HepG2 (cell line): ENCODE measurements around the gene MAMSTR. TPM values are rescaled to one million over a fixed set of nuclear protein-coding genes. Genes with fewer than 3 reads are reported as not detected.
"Not testable (repeated sequence)": the region's sequence is repeated elsewhere in the genome, so short reads cannot be mapped to it uniquely, and the experiment has no call there.

Experiments
- ATAC-seq: fragments of 200-7000 bp; cut with Tn5 transposase; 3 replicates; pipeline ENCODE4 v1.9.1; 2020; ENCODE audit warnings: mild to moderate bottlenecking, moderate library complexity
- BruUV-seq: library from RNA; stranded (reverse); fragments of 400-500 nt; replicated peaks from 2 replicates; lab custom pipeline; 2021; lab: Mats Ljungman, UMichigan
- CTCF ChIA-PET: fragments of 300-600 bp; formaldehyde crosslinking; extraction: SDS; loops from one replicate; lab custom pipeline; 2021; ENCODE audit warnings: low total read pairs, inconsistent platforms, low intra/inter-chr PET ratio; lab: Yijun Ruan, JAX
- POLR2A ChIA-PET: fragments of 350-600 bp; sonication (Branson Sonifier 250); formaldehyde crosslinking; loops from one replicate; lab custom pipeline; 2020; ENCODE audit warnings: antibody characterized with exemption, inconsistent platforms; lab: Yijun Ruan, JAX
- DNase-seq: peaks from one replicate; pipeline ENCODE4 v3.0.0-alpha.2; 2015; ENCODE audit warnings: low spot score
- FAIRE-seq: peaks from 3 replicates; lab custom pipeline; 2011; peaks lifted over from hg19 to GRCh38; lab: Jason Lieb, UNC
- H2AFZ ChIP-seq: one replicate; pipeline ENCODE4 v1.6.1; 2011; ENCODE audit warnings: low read length, inconsistent platforms
- H3K27ac ChIP-seq: fragments of 300-600 bp; 3 replicates; pipeline ENCODE4 v1.8.0; 2011; ENCODE audit warnings: mixed run types, mild to moderate bottlenecking, mixed read lengths, low read length, inconsistent platforms; ENCODE audit not compliant: insufficient read depth; ENCODE audit errors: extremely low read length
- H3K27me3 ChIP-seq, 2 experiments: fragments of 200-600 bp in 1 of 2; 2 replicates in 1 of 2; 3 replicates in 1 of 2; pipeline versions ENCODE4 v1.6.0 to v1.8.0; 2011; ENCODE audit warnings: low read length in 2 of 2, mild to moderate bottlenecking in 2 of 2, moderate library complexity in 2 of 2, inconsistent platforms in 1 of 2; ENCODE audit not compliant: insufficient read depth in 2 of 2, control insufficient read depth in 1 of 2
- H3K36me3 ChIP-seq, 2 experiments: fragments of 200-600 bp in 1 of 2; replicated peaks in 1 of 2; 2 replicates in 1 of 2; 3 replicates in 1 of 2; pipeline versions ENCODE4 v1.5.1 to v1.8.0; 2011; ENCODE audit warnings: low read length in 2 of 2, inconsistent platforms in 1 of 2; ENCODE audit not compliant: insufficient read depth in 2 of 2, control insufficient read depth in 1 of 2
- H3K4me1 ChIP-seq: 2 replicates; pipeline ENCODE4 v1.5.1; 2012; ENCODE audit warnings: low read length, inconsistent platforms; ENCODE audit not compliant: insufficient read depth
- H3K4me2 ChIP-seq: 2 replicates; pipeline ENCODE4 v1.6.0; 2011; ENCODE audit warnings: low read depth, low read length, inconsistent platforms
- H3K4me3 ChIP-seq, 3 experiments: fragments of 200-600 bp in 1 of 3; sonication (generic), shearing (Covaris generic) in 1 of 3; replicated peaks in 1 of 3; 2 replicates each; pipeline ENCODE4 v1.5.1; 2011 to 2016; ENCODE audit warnings: low read length in 3 of 3, inconsistent platforms in 2 of 3, low read depth in 2 of 3, mild to moderate bottlenecking in 2 of 3, control low read depth in 1 of 3, mixed read lengths in 1 of 3; ENCODE audit not compliant: insufficient read depth in 1 of 3
- H3K79me2 ChIP-seq: one replicate; pipeline ENCODE4 v1.6.1; 2011; ENCODE audit warnings: low read length, inconsistent platforms; ENCODE audit not compliant: insufficient read depth
- H3K9ac ChIP-seq: 2 replicates; pipeline ENCODE4 v1.6.0; 2011; ENCODE audit warnings: mild to moderate bottlenecking, low read depth, low read length, inconsistent platforms; ENCODE audit not compliant: insufficient read depth
- H3K9me3 ChIP-seq: 2 replicates; pipeline ENCODE4 v1.5.1; 2012; ENCODE audit warnings: mild to moderate bottlenecking, low read length
- H4K20me1 ChIP-seq: 2 replicates; pipeline ENCODE4 v1.6.0; 2011; ENCODE audit warnings: inconsistent platforms, mild to moderate bottlenecking, low read length, moderate library complexity; ENCODE audit not compliant: insufficient read depth
- WGBS: methylation state at CpG from one replicate; pipeline ENCODE4 v1.1.6; 2017; ENCODE audit warnings: low lambda C conversion rate; 5-methylcytosine and 5-hydroxymethylcytosine counted together
- in situ Hi-C: cut with HindIII; loops from 2 replicates; pipeline ENCODE4 v1.10.0; 2017; ENCODE audit warnings: low pct_unique_long_range_greater_than_20kb; ENCODE audit not compliant: extremely low pct_ligation_motif_present
- intact Hi-C: fragments of 100-400 bp; cut with micrococcal nuclease; formaldehyde crosslinking; loops from one replicate; pipeline ENCODE4 v1.10.0; 2022; ENCODE audit not compliant: unreplicated experiment
- polyA plus RNA-seq, 8 experiments: library from polyadenylated mRNA; depleted of rRNA in 3 of 8; stranded (reverse) in 7 of 8; unstranded in 1 of 8; fragments of >200 nt; fragmentation: Illumina TruSeq in 4 of 8; extraction: Trizol in 4 of 8; gene quantifications; 2 replicates each; pipeline versions ENCODE4 v1.2.1 to v1.2.3, GENCODE V29; 2011 to 2016; ENCODE audit warnings: low read depth in 4 of 8, missing spikeins in 1 of 8, mixed read lengths in 1 of 8; ENCODE audit not compliant: insufficient read depth in 1 of 8
- total RNA-seq, 5 experiments: library from RNA; depleted of rRNA; stranded (reverse); fragments of >200 nt; fragmentation: Illumina TruSeq; extraction: Trizol; gene quantifications; 2 replicates each; pipeline ENCODE4 v1.2.3, GENCODE V29; 2016; ENCODE audit warnings: low read depth in 1 of 5

The MAMSTR gene
- total and polyA plus RNA-seq, 2 of the 13 experiments (the other 11 are each of a cell fraction or from before 2014, with no cell fraction given) = 2.2 to 2.4 TPM

DNA sequence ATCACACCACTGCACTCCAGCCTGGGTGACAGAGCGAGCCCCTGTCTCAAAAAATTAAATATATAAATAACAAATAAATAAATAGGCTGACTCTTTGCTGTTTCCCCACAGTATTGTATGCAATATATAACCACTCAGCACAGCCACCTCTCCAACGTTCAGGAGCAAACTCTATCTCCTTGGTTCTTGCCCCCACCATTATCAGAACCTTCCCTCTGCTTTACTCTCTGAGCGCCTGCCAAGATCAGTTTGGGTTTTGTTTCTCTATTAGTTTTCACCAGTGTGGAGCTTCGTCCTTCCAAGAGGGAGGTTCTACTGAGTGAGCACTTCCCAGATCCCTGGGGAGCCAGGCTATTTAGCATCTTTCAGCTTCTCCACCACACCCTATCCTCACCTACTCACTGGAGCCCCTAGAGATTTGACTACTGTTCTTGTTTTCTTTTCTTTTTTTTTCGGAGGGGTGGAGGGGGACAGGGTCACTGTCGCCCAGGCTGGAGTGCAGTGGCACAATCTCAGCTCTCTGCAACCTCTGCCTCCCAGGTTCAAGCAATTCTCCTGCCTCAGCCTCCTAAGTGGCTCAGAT, 48.7 kb upstream of the MAMSTR start:
- CTCF ChIA-PET, H2AFZ ChIP-seq, H3K9ac ChIP-seq, H3K27ac ChIP-seq, DNase-seq, H3K9me3 ChIP-seq, intact Hi-C loops, BruUV-seq, FAIRE-seq, H3K4me2 ChIP-seq, H3K79me2 ChIP-seq, H3K36me3 ChIP-seq, H3K27me3 ChIP-seq, H4K20me1 ChIP-seq, H3K4me3 ChIP-seq, ATAC-seq, in situ Hi-C loops: not testable (repeated sequence)
- 53% methylated on average over 6 of the region's 6 CpGs for WGBS
- POLR2A ChIA-PET = interaction anchor here (1.1 to 3.1 kb wide), 6 partner anchors 9 to 150 kb away, joined by 3 to 30 read pairs (median 6); partner anchors contain the start of gene RPL18
- H3K4me1 ChIP-seq = peaks cover 50% of the 10 kb centered on the region

DNA sequence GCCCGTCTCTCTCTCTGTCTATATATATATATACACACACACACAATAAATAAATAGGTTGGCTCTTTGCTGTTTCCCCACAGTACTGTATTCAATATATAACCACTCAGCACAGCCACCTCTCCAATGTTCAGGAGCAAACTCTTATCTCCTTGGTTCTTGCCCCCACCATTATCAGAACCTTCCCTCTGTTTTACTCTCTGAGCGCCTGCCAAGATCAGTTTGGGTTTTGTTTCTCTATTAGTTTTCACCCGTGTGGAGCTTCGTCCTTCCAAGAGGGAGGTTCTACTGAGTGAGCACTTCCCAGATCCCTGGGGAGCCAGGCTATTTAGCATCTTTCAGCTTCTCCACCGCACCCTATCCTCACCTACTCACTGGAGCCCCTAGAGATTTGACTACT, 46.3 kb upstream of the MAMSTR start:
- H3K9ac ChIP-seq, POLR2A ChIA-PET, BruUV-seq, H3K27me3 ChIP-seq, H3K36me3 ChIP-seq, ATAC-seq, DNase-seq, CTCF ChIA-PET, H3K4me3 ChIP-seq, in situ Hi-C loops, H3K79me2 ChIP-seq, intact Hi-C loops, H3K4me2 ChIP-seq, H3K9me3 ChIP-seq, H2AFZ ChIP-seq, H4K20me1 ChIP-seq, FAIRE-seq, H3K27ac ChIP-seq: not testable (repeated sequence)
- H3K4me1 ChIP-seq = peaks cover 48% of the 10 kb centered on the region
- 19% methylated on average over 5 of the region's 5 CpGs for WGBS
